ENCODE measurements around the gene TRIO.

TRIO gene

DNA sequence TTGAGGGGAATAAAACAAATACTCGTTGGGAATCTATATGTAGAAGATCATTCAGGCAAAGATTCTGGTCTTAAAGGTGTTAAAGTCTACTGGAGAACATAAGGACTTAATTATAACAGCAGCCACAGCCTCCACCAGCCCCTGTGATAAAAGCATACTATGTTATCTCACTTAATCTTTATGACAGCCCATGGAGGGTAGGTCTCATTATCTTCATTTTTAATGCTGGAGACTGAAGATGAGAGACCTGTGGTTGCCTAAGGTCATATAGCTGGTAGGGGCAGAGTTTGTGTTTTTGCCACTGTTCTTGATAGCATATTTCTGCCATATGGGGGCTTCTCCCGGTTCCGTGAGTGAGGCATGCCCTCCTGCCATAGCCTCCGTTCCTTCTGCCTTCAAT, 88.7 kb downstream of the TRIO start:
- no peak for DNase-seq

DNA sequence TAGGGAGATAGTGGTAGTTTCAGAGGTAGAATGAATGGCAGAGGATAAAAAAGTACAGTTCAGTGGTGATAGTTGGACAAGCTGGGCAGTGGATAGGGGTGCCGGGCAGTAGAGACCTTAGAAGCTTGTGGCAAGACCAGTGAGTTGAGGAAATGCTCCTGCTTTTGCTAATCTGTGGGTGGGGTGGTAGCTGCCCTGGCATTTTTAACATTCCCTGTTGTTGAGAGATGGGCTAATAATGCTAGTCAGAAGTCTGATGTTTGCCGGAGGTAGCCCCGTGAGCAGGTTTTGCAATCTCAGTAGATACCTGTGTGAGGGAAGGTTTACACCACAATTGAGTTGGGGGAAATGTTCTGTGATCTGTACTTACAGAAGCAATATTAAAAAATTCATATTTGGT, 91.1 kb downstream of the TRIO start:
- no peak for DNase-seq

GRCh38 chr5:14235872-14236271, 92.7 kb downstream of the TRIO start:
- DNase-seq: no peak

DNA sequence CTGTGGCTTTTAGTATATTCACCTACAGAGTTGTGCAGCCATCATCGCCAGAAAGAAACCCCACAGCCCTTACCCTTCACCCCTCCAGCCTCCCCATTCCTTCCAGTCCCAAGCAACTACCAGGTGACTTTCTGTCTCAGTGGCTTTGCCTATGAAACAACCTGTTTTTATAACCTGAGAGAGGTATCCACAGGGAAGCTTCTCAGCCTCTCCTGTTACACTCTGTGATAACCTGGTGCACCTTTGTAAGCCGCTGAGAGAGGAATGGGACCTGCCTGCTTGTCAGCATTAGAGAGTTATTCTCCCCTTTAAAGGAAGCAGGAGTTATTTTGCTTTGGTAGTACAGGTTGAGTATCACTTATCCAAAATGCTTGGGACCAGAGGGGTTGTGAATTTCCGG, 93.6 kb downstream of the TRIO start:
- DNase-seq: no peak

GRCh38 chr5:14237317-14238086, 94.4 kb downstream of the TRIO start:
- no peak for DNase-seq

- DNase-seq: no peak
These were observed 95.1 kb downstream of the TRIO start for GRCh38 chr5:14238272-14238671.

DNA sequence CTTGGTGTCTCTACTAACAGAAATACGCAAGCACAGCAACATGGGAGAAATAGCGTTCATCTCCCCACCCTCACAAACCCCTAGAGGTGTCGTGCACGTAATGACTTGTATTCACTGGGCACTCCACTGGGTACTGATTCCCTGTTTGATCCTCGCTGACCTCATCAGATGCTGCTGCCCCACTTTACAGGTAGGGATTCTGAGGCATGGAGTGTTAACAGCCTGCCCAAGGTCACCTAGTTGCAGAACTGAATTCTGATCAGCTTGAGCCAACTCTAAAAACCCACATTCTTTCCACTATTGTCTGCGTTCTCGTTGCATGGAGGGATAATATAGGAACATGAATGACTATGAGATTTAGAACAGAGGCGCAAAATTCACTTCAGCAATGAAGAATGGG, 96.3 kb downstream of the TRIO start:
- DNase-seq: no peak

- no peak for DNase-seq
These were observed 96.8 kb downstream of the TRIO start for GRCh38 chr5:14239951-14240350.

GRCh38 chr5:14240359-14240758, 97.2 kb downstream of the TRIO start:
- no peak for DNase-seq

DNA sequence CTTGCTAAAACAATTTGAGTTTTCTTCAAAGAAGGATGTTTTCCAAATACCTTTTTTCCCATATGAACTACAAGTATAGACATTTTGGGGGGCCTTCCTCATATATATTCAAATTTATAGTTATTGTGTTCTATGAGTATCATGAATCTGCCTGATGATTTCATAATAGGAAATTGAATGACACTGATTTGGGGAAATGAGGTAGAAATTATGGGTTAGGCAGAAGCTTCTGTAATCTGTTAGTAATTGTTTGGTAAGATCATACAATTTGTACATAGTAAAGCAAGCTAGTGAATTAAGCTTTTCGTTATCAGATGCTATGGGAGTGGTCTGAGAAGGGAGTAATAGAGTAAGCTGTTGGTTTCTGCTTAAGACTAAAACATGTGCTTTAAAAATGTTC, 98.0 kb downstream of the TRIO start:
- DNase-seq: no peak

GRCh38 chr5:14242447-14242846, 99.3 kb downstream of the TRIO start:
- no peak for DNase-seq

DNA sequence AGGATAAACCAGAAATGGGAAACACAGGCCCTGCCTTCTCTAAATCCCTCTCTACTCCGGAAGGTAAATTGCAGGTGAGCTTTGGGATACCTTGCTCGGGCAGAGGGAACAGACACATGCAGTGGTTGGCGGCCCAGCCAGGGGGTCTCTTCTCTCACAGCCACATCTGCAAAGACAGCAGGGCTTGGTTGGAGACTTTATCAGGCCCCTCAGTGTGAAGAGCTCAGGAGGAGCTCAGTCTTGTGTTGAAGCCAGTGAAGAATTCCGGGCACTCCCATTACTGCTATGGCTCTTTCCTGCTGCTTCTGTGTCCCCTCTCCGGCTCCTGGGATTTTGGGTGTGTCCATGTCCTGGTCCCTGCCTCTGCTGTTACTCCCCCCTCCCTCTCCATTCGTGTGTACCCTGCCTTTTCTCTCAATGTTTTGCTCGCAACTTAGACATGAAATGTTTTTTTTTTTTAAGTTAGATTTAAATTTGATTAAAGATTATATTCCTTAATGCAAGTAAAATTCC, 99.8 kb downstream of the TRIO start:
- DNase-seq: no peak

DNA sequence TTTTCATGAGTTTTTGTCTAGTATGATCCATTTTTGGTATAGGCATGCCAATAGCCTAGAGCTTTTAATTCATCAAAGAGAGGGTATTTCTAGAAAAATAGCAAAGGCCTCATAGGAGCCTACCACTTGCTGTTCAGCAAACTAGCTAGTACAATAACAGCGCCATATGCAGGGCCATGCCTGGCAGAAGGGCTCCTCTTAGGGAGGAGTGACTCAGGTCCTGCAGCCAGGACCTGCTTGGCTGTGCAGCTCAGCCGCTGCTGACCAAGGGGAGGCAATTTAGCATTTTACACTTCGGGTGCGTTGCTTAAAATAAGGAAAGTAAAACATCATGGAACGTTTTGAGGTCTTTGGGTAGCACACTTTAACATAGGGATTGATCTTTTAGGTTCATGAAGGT, 100.6 kb downstream of the TRIO start:
- no peak for DNase-seq

DNA sequence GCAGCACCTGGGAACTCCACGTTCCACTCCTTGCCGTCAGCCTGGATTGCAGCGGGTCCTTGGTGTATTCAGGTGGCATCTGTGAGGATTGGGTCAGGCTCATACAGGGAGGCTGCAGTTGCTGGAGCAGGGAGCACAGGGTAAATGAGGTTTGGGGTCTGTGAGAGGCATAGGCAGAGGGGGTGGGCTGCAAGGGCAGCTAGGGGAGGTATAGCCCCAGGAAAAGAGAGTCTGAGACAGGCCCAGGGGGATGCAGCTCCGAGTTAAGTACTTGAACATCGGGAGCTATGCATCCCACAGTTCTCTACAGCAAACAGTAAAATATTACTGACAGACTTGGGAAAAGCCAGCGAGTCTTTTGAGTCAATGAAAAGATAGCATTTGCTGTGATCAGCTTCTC, 101.6 kb downstream of the TRIO start:
- DNase-seq: no peak

- DNase-seq: no peak
These were observed 102.2 kb downstream of the TRIO start for GRCh38 chr5:14245132-14245925.

DNA sequence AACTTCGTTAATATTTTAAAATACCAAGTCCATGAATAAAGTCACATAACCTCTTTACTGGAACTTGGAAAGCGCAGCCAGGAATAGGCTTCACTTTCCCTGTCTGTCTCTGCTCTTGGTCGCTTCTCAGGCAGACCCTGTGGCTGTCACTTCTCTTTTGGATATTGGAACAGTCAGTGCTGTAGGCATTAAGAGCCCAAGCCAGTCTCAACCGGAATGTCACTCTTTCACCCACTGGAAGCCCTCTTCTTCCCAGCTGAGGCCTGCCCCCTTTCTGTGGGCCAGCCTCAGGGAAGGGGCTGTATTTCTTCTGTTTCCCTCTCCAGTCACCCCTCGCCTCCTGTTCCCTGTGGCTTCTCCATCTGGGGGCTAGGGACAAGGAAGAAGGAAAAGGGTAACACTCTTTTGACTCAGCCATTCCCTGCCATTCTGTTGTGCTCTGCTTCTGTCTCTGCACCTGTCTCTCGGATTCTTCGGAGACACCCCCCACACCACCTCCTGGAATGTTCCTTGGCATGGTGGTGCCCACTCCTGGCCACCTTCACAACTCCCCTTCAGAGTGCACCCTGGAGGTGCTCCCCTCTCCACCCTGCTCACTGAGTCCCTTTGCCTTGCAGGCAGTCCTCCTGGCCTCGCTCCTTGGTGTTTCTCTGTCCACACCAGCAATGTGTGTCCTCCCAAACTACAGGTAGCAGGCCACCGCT, 103.4 kb downstream of the TRIO start:
- DNase-seq: no peak

GRCh38 chr5:14247054-14247386, 103.9 kb downstream of the TRIO start:
- DNase-seq: no peak

GRCh38 chr5:14249258-14250082, 106.3 kb downstream of the TRIO start:
- no peak for DNase-seq

DNA sequence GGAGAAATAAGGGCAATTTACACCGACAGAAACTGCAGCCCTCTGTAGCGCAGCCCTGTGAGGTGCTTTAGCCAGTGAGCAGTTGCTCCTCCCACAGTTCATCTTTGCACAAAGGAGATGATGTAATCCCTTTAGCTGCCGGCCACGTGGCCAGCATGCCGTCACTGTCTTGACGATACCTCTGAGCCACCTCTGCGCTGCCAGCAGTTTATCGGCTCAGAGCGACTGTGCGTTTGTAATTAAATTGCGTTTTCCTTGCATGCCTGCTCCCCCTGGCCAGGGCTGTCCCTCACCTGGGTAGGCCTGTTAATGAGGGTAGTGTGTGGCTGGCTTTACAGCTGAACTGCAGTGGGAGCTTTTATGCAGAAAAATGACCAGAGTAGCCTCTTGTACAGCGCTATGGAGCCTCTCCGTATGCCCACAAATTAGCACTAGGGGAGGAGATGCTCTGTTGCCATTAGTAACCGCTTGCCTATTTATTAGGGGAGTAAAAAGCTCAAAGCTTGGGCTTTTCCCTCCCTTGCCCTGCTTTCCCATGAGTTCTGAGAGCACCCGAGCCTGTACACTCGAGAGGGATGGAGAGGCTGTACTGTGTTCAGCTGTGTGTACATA, 107.0 kb downstream of the TRIO start:
- no peak for DNase-seq

GRCh38 chr5:14250748-14251701, 107.9 kb downstream of the TRIO start:
- no peak for DNase-seq

DNA sequence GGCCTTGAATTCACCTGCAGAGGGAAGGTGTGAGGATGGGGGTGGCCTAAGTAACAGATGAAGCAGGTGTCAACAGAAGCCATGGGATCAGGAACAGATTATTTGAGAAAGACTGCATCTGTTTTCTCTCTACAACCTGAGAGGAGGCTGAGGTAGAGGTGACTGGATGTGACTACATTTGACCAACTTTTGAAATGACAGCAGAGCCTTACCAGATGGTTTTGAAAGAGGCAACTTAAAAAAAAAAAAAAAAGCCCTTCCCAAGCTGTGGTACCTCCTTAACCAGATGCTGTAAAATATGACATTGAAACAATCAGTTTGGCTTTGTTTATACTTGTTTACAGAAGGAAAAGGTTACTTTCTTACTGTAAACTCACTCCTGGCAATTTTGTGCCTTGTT, 108.6 kb downstream of the TRIO start:
- no peak for DNase-seq

Data from activated CD4-positive, alpha-beta T cell treated with anti-CD3 and anti-CD28 coated beads for 4 hours (primary cell).